HG03159 (cell line): ENCODE measurements around the gene ADGRF1.

Source experiments
- ATAC-seq: cut with Tn5 transposase; IDR thresholded peaks from one replicate; pipeline ENCODE4 v1.9.1; 2021; ENCODE audit warnings: mild to moderate bottlenecking, moderate library complexity; ENCODE audit not compliant: unreplicated experiment

The ADGRF1 gene

DNA sequence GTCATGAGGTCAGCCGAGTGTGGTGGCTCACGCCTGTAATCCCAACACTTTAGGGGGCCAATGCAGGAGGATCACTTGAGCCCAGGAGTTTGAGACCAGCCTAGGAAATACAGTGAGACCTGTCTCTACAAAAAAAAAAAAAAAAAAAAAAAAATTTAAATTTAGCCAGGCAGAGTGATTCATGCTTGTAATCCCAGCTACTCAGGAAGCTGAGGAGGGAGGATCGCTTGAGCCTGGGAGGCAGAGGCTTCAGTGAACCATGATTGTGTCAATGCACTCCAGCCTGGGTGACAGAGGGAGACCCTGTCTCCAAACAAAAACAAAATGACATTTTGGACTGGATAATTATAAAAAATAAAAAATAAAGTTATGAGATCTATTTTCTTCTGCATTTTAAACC, 56.2 kb downstream of the ADGRF1 start:
- no peak for ATAC-seq

DNA sequence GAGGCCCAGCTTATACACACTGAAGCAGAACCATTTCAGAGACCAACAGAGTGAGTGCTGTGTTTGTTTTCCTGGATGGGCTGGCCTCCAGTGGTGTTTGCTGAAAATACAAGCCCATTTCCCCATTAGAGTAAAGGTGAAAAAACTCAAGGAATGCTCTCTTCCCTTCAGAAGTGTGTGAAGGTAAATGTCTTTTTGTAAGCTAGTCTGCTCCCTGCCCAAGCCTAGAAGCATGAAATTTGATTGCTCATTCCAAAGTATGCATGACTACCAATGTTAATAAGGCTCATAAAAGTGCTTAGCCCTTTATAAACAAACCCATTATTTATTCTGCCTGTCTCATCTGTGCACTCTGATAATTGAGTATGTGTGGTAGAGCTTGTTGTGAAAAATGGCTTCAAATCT, 59.1 kb downstream of the ADGRF1 start:
- ATAC-seq = no peak

DNA sequence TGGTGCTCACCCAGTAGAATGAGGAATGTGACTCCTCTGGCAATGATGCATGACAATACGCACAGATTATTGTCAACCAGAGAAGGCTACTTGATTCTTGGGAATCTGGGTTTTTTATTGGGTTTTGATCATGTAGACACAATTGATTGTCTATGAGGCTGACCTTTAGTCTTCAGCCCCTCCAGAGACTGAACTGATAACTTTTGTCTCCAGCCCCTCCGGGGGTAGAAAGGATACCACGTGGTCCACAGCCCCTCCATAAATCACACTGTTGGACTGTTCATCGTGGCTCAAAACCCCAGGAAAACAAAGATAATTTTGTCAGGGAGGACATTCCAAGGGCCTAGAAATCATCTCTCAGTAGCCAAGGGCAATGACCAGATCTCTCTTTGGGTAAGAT, 62.9 kb downstream of the ADGRF1 start:
- ATAC-seq = no peak

DNA sequence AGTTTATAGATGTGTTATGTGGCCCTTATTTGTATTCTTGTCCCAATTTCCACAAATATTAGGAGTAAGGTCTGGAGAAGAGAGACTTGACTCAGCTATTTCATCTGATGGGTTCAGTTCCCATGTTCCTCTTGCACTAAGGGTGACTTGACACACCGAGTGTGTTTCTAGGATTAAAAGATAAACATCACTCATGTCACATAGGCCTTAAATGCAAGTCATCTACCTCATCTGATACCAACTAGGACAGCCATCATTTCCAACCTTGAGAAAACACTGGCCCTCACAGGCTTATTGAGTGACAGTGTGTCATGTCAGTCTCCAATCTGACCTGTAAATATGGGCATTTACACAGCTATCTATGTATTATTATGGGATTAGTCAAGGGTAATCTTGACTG, 67.3 kb downstream of the ADGRF1 start:
- ATAC-seq = no peak

DNA sequence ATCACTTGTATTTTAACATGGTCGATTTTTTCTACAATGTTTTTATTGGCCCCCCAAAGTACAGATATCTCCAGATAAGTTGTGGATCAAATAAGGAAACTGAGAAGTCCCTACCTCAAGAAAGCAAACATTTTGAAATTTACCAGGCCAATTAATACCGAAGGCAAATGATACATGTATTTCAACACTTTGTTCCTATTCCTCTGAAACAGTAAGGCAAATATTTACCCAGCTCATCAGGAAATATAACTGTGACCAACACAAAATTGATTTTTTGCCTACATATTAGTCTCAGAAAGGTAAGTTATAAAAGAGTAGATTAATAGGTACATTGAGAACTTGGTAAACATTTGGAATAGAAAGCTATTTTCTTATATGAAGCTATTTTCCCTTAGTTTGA, 69.1 kb downstream of the ADGRF1 start:
- ATAC-seq = no peak

DNA sequence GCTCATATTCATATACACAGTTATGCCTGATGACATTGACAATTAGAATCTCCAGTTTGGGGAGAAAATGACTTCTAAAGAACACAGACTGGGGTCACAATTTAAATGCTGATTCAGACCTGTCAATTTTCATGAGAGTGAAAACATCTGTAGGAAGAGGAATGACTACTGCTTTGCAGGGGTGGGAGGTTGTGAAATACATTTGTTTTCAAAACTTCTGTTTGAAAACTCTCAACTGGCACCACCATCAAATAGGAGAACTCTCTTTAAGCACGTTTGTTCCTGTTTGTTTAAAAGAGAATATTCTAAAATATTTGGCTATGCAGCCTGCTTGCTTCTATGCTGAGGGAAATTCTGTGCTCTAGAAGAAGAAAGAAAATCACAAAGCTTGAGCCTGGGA, 69.6 kb downstream of the ADGRF1 start:
- no peak for ATAC-seq

DNA sequence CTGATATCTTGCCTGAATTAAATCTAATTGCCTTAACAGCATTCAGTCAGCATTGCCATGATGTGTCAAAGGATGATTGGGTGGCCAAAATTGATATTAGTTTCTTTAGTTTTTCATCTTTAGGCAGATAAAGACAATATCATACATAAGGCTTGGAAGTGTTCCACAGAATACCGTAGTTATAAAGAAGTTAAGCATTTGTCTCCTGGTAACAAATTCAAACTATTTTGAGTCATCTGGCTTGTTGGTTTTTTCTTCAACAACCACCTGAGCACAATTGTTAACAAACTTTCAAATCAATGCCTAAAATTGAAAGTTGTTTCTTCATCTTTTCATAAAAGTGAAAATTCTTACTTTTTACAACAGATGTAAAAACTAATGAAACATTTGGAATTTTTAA, 72.9 kb downstream of the ADGRF1 start:
- no peak for ATAC-seq

DNA sequence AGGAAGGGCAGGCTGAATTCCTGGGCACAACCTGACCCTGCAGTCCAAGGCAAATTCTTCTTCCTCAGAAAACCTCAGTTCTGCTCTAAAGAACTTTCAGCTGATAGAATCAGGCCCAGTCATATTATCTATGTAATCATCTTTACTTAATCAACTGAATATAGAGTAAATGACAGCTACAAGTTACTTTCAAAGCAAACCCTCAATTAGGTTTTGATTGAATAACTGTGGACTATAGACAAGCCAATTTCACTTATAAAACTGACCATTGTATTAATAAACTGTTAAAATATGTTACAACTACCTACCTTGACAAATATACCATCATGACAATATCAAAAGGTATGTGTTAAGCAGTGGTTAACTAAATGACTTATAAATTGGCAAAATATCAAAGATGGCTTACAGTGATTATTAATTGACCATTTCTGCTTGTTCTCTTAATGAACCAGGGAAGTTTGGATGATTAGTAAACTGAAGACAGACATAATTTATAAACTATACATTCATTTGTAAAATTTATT, 74.2 kb downstream of the ADGRF1 start:
- no peak for ATAC-seq

DNA sequence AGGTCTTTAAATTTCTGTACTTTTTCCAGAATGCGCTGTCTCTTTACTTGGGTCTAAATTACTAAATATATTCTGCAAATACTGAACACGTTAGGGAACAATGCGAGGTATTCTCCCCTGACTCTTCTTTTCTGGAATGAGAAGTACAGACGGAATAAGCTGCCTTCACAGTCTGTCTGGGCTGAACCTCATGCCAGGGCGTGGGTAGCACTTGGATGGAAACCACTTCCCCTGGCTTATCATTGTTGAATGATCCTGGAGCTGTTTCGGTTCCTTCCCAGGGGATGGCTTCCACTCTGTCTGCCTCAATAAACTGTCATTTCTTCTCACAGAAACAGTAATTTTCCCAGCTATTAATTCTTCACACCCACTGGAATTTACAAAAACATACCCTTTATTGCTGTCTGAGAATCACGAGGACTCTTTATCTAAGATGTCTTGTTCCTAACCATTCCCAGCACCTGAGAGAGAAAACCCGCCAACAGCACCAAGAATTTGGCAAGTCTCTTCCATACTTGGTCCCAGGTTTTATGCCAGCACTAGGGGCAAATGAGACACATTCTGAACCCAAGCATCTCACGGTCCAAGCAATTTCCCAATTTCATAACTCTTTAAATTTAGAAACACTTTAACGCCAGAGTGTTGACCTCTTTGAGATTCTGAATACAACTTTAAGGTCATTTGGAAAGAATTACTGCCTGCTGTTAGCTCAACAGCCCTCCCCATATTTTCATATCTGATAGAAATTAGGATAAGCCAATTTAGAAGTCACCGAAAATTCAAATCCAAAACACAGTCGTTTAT, 77.2 kb downstream of the ADGRF1 start:
- no peak for ATAC-seq

DNA sequence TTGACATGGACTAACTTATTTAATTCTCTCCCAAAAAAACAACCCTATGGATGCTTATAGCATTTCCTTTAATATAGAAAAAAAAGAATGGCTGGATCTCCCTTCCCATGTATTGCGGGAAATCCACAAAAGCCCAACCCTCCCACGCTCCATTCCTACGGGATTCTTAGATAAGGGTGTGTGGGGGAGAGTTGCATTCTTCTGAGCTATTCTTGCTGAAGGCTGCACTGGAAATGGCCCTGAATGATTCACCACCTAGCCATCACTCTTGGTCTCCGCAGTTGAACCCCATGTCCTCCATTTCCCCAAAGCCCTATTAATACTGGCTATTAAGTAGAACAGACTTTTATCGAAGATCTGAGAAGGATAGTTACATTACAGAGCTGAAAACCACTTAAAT, 78.5 kb downstream of the ADGRF1 start:
- ATAC-seq = no peak

DNA sequence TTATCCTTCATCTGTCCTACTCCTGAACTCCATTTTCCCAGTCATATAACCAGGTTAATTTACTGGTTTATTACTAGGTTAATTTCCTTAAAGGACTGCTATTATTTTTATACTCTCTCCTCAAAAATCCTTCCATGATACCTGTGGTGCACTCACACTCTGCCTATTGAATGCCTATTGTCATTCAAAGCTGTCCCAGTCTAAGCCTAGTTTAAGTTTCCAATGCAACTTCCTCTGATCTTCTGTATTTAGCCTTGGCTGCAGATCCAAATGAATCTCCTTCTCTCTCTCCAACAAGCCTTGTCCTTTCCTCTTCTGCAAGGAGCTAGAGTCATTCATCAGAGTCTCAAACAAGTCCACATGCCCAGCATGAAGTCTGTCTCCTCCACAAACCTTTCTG, 79.1 kb downstream of the ADGRF1 start:
- ATAC-seq = no peak

DNA sequence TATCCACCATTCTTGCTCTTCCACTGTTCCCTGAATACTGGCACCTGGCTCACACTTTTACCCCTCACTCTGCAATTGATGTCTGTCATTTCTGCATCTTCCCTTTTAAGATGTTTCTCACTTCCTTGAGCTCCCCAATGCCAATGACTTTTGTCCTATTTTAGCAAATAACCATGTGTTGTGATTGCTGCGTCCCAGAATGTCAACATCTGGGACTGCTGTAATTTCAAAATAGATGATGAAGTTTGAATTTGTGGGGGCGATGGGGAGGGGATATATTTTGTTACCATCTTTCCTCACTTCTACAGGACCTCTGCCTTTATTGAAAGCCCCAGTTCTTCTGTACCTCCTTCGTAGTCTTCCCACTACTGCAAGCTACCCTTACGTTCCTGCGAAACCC, 80.4 kb downstream of the ADGRF1 start:
- no peak for ATAC-seq

DNA sequence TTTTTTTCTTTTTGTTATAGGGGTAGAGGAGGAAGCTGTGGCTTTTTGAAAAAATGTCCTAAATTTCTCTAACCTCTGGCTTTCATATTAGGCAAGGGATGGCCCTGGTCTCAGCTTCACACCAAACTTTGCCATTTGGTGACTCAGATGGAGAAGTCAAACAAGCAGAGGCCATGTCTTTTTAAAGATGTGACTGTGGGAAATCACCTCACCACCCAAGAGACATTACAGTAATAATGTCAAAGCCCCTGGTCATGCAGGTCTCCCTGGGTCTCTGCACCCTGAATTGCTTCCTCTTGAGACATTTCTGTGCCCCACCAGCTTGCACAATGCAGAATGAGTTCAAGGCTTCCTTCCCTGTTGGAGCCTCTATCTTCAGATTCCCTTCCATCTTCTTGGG, 80.9 kb downstream of the ADGRF1 start:
- ATAC-seq = no peak

DNA sequence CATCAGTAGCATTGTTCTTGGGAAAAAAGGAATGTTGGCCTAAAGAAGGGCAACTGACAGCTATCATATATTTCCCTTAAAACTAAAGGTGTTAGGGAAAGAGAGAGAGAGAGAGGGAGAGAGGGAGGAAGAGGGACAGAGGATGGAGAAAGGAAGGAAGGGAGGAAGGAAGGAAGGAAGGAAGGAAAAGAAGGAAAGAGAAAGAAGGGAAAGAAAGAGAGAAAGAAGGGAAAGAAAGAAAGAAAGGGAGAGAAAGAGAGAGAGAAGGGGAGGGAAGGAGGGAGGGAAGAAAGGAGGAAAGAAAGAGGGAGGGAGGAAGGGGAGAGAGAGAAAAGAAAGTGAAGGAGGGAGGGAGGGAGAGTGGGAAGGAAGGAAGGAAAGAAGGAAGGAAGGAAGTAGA, 82.7 kb downstream of the ADGRF1 start:
- no peak for ATAC-seq

DNA sequence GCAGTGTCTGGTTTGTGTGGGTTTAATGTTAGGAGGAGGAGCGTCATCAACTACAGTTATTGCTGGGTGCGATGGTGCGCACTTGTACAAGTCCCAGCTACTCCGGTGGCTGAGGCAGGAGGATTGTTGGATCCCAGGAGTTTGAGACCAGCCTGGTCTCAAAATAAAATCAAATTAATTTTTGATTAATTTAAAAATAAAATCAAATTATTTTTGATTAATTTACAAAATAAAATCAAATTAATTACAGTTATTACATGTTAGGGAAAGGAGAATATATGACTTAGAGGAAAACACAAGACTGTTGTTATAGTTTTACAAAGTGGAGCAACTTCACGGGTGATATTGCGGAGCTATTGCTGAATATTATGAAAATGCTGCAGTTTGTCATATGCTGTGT, 85.7 kb downstream of the ADGRF1 start:
- no peak for ATAC-seq

DNA sequence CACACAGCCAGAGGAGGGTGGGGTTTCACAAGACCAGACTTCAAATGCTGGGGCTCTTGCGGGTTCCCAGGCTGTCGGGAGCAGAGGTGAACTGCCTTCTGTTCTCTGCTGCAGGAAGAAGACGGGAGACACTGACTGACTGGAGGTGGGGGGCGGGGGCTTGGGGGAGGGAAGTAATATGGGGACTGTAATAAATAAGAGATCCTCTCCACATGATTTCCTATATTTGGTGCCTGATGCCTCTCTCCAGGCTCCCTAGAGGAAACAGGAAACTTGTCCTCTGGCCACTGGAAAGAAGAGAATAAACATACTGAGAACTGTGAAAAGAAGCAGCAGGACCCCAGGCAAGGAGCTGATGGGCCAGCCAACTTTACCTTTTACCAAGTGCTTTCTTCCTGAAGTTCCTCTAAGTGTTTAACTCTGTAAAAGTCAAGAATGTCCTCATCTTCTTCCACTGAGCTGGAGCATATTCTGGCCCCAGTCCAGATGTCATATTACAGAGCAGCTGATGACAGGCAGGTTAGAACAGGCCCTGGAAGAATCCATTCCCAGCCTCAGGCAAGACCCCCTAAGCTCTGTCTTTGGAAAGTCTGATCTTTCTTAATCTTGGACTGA, 87.2 kb downstream of the ADGRF1 start:
- ATAC-seq = no peak

DNA sequence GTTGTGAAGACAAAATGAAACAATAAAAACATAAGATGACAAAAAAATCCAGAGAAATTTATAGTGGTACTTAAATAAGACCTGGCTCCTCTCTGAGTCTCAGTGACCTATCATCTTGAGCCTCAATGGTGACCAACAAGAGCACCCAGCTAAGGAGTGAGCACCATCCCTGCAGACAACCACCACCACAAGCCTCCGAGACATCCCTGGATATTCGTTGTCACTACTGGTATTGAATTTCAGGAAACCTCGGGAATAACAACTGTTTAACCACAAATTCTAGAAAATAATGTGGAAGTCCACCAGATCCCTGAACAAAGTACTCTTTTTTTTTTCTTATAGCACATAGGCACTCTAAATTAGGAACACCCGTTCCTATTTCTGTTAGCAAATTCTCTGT, 88.2 kb downstream of the ADGRF1 start:
- no peak for ATAC-seq

DNA sequence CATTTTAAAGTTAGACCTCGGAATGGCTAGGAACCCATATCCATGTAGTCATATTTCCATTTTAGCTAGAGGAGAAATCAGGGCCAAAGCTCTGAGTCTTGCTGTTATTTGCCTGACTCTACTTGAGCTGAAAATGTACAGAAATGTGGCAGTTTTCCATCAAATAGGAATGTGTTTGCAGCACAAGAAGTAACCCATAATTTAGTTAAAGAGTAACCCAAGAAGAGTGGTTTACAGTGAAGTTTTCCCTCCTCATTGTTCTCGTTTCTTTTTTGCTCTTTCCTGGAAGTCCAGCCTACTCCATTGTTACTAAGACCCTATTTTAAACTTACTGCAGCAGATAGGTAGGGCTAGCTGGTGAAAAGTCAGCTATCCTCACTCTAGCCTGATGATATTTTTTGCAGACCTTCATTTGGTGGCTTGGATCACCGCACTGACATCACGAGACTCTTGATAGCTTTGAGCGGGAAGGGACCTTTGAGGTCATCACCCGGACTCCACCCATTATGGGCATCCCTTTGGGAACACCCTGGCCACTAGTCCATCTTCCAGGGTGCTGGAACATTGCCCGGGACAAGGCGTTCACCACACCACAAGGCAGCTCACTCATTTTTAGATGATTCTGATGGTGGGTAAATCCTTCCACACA, 92.4 kb downstream of the ADGRF1 start:
- no peak for ATAC-seq

DNA sequence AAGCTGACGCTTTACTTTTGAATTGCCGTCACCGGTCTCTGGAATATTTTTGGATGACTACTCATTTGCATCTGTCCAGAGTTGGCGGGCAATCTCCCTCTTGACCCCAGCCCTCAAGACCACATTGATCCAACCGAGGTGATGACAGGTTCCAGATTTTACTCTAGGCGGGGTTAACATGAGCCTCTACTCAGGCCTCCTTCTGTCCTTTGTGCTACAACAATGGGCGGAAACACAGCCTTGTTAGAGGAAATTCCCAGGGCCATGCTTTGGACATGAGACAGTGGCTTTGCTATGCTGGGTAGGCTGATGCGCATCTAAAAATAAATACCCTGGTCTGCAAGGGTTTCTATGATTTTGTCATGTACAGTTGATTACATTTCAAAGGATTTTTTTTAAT, 93.4 kb downstream of the ADGRF1 start:
- ATAC-seq = no peak
